Sigmoid colon (tissue), 4 donors: Measurements from ENCODE around the gene RS1.

Experiments used
- CTCF ChIP-seq, 4 experiments: fragments of 450-650 bp in 3 of 4; fragments of 200-600 bp in 1 of 4; IDR thresholded peaks; one replicate each; pipeline ENCODE4 v1.5.1; 2016 to 2019; ENCODE audit warnings: antibody characterized with exemption in 4 of 4, mild to moderate bottlenecking in 3 of 4, moderate library complexity in 2 of 4
- EP300 ChIP-seq, 4 donors: sonication (generic); formaldehyde crosslinking; IDR thresholded peaks; one replicate each; pipeline ENCODE4 v1.6.1; 2017; ENCODE audit warnings: antibody characterized with exemption in 4 of 4
- POLR2A ChIP-seq, 2 donors: fragments of 450-650 bp; IDR thresholded peaks; one replicate each; pipeline ENCODE4 v1.6.1; 2016; ENCODE audit warnings: antibody characterized with exemption in 2 of 2, mild to moderate bottlenecking in 2 of 2, moderate library complexity in 2 of 2
- POLR2AphosphoS5 ChIP-seq, 4 donors: sonication (generic); formaldehyde crosslinking; IDR thresholded peaks; one replicate each; pipeline ENCODE4 v1.6.1; 2017; ENCODE audit warnings: antibody characterized with exemption in 4 of 4

DNA sequence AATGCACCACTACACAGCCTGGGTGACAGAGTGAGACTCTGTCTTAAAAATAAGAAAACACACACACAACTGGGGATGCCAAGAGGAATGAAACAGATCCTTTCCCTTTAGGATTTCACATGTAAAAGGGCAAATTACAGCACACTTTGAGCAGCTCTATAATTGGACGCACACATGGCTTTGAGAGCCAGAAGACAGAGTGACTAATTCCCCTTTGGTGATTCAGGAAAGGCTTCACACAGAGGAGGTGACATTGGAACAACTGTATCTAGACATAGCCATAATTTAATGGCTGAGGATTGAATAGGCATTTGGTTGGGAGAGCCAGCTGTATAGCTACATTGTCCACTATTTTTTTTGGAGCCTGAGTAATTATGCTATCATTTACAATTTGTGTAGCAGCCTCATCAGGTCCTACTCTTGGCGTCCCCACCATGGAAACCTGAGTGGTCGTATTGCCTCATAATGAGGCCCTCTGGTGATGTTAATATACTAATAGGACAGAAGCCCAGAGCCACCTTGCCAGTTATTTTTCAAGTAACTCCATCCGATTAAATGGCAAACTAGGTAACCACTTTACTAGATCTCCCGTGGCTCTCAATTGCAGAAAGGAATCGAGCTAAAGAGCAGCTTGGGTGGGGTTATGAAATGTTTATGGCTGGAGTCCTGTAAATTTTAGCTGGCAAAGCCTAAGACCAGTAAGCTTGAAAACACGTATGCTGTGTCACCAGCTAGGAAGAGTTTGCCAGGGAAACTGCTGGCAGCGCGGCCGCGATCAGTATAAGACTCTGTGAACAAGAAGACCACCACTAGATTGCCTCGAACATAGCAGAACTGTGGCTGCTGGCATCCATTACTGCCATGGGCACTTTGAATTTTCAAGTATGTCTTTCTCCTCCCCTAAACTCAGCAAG lies 27.1 kb upstream of the RS1 start:
- TF ChIP-seq POLR2AphosphoS5 (IDR thresholded peaks at IDR 0.05) (no peak), CTCF (IDR thresholded peaks at IDR 0.05) (no peak), POLR2A (IDR thresholded peaks at IDR 0.05) (no peak), EP300 (IDR thresholded peaks at IDR 0.05) (no peak)
